Body of pancreas (tissue), 4 donors: ENCODE data around the gene TEX48. TPM values are rescaled to one million over a fixed set of nuclear protein-coding genes. Genes with fewer than 3 reads are reported as not detected.
A peak's percentile ranks its signal among the peaks of the same experiment; 100 is the strongest.

ENCODE experiments used
- ATAC-seq: fragments of 150-250 bp; one replicate; pipeline ENCODE4 v1.9.1; 2016
- DNase-seq, 4 donors: peaks; one replicate each; pipeline ENCODE4 v3.0.0-alpha.2; 2019
- H3K27ac ChIP-seq, 4 donors: fragments of 200-600 bp; sonication (generic); 1 replicate in 3 of 4; 2 replicates in 1 of 4; pipeline versions ENCODE4 v1.5.1 to v1.6.1; 2016 to 2019; ENCODE audit warnings: mild to moderate bottlenecking in 1 of 4, mixed read lengths in 1 of 4, moderate library complexity in 1 of 4
- H3K27me3 ChIP-seq, 2 donors: fragments of 200-600 bp; sonication (generic); one replicate each; pipeline ENCODE4 v1.6.0; 2016; ENCODE audit warnings: mild to moderate bottlenecking in 1 of 2
- H3K36me3 ChIP-seq, 2 donors: fragments of 200-600 bp; sonication (generic); replicated peaks in 1 of 2; 2 replicates each; pipeline ENCODE4 v1.5.1; 2016; ENCODE audit warnings: low read depth in 2 of 2; ENCODE audit not compliant: insufficient read depth in 1 of 2
- H3K4me1 ChIP-seq: fragments of 200-600 bp; sonication (generic); one replicate; pipeline ENCODE4 v1.6.0; 2016
- H3K4me3 ChIP-seq, 2 donors: fragments of 200-600 bp; sonication (generic); 1 replicate in 1 of 2; 2 replicates in 1 of 2; pipeline ENCODE4 v1.5.1; 2016 to 2019
- H3K9me3 ChIP-seq, 3 donors: fragments of 200-600 bp; sonication (generic); 1 replicate in 2 of 3; 2 replicates in 1 of 3; pipeline ENCODE4 v1.5.1; 2016
- CTCF ChIP-seq, 7 experiments: fragments of 450-650 bp in 4 of 7; fragments of 200-600 bp in 3 of 7; sonication (generic) in 3 of 7; IDR thresholded peaks; one replicate each; pipeline ENCODE4 v1.5.1; 2016 to 2019; ENCODE audit warnings: antibody characterized with exemption in 7 of 7
- POLR2A ChIP-seq, 3 donors: fragments of 450-650 bp; IDR thresholded peaks; one replicate each; pipeline ENCODE4 v1.6.1; 2016; ENCODE audit warnings: antibody characterized with exemption in 3 of 3, mild to moderate bottlenecking in 2 of 3
- WGBS, 2 donors: methylation state at CpG; one replicate each; pipeline ENCODE4 v1.1.5; 2017; 5-methylcytosine and 5-hydroxymethylcytosine counted together
- intact Hi-C: fragments of 100-400 bp; cut with DNase I; formaldehyde crosslinking; loops from one replicate; pipeline ENCODE4 v1.15.1; 2023
- total RNA-seq, 2 donors: library from RNA; depleted of rRNA; stranded (reverse); fragments of >200 nt; gene quantifications; one replicate each; pipeline ENCODE4 v1.1.0, GENCODE V29; 2016

TEX48 gene
- total RNA-seq, 2 donors from 2014 or later, result not detected

GRCh38 chr9:114621975-114622609 is 59.9 kb downstream of the TEX48 start:
- Histone ChIP-seq H3K9me3 (no peaks in the 10 kb centered on the region), H3K27ac (no peak overlapping the region), H3K4me1 (no peaks in the 10 kb centered on the region), H3K27me3 (no peaks in the 10 kb centered on the region), H3K36me3 (no peaks in the 10 kb centered on the region), H3K4me3 (no peak overlapping the region)
- ATAC-seq, result no peak
- TF ChIP-seq CTCF (IDR thresholded peaks at IDR 0.05), result no peak
- TF ChIP-seq POLR2A (IDR thresholded peaks at IDR 0.05), result no peak
- peak in 1 of 4 donors; percentile 6 for DNase-seq
- intact Hi-C loops, result no loop called here
- 71 to 85% methylated on average over 1 to 2 of the region's 2 CpGs for WGBS, 2 donors

GRCh38 chr9:114621561-114621960 is 60.4 kb downstream of the TEX48 start:
- H3K27ac ChIP-seq, result no peak overlapping the region

GRCh38 chr9:114619191-114619761 is 62.7 kb downstream of the TEX48 start:
- H3K4me3 ChIP-seq, result no peak overlapping the region
- no peak for ATAC-seq

More at GRCh38 chr9:114621561-114621960, 60.4 kb downstream of the TEX48 start:
- TF ChIP-seq CTCF (IDR thresholded peaks at IDR 0.05) (no peak), POLR2A (IDR thresholded peaks at IDR 0.05) (no peak)
- no peaks in the 10 kb centered on the region for H3K4me1 ChIP-seq
- no peak overlapping the region for H3K4me3 ChIP-seq
- intact Hi-C loops, result no loop called here
- no peaks in the 10 kb centered on the region for H3K9me3 ChIP-seq
- DNase-seq (no peak), ATAC-seq (no peak)
- H3K36me3 ChIP-seq, result no peaks in the 10 kb centered on the region
- 90 to 92% methylated on average over 7 of the region's 7 CpGs for WGBS, 2 donors
- H3K27me3 ChIP-seq, result no peaks in the 10 kb centered on the region

GRCh38 chr9:114616684-114617520 is 65.1 kb downstream of the TEX48 start:
- ATAC-seq (no peak), DNase-seq (peak; percentile 25 to 69 (median 41))
- no peaks in the 10 kb centered on the region for H3K36me3 ChIP-seq
- no peak for TF ChIP-seq CTCF (IDR thresholded peaks at IDR 0.05)
- no peak for TF ChIP-seq POLR2A (IDR thresholded peaks at IDR 0.05)
- H3K27me3 ChIP-seq, result no peaks in the 10 kb centered on the region
- H3K27ac ChIP-seq, result peak overlapping the region in 1 of 4 donors; percentile 7
- no peak overlapping the region for H3K4me3 ChIP-seq
- 55 to 60% methylated on average over 4 of the region's 4 CpGs for WGBS, 2 donors
- intact Hi-C loops, result no loop called here
- no peaks in the 10 kb centered on the region for H3K9me3 ChIP-seq
- peaks cover 12% of the 10 kb centered on the region for H3K4me1 ChIP-seq

More at GRCh38 chr9:114619191-114619761, 62.7 kb downstream of the TEX48 start:
- Histone ChIP-seq H3K27ac (peak overlapping the region in 1 of 4 donors; percentile 26), H3K4me1 (no peaks in the 10 kb centered on the region), H3K27me3 (no peaks in the 10 kb centered on the region), H3K36me3 (no peaks in the 10 kb centered on the region), H3K9me3 (no peaks in the 10 kb centered on the region)
- intact Hi-C loops, result no loop called here
- no peak for TF ChIP-seq POLR2A (IDR thresholded peaks at IDR 0.05)
- no peak for TF ChIP-seq CTCF (IDR thresholded peaks at IDR 0.05)
- WGBS, 2 donors, result 68 to 83% methylated on average over 13 of the region's 13 CpGs
- DNase-seq, result peak in 1 of 4 donors; percentile 20

Other genes with a start within 250 kb of the TEX48 start
- 10 to 100 TPM; 13.5 to 15.6 TPM for gene WHRN, start 176.7 kb downstream of the TEX48 start, total RNA-seq
- 10 to 100 TPM; 62.3 to 91.3 TPM for gene ATP6V1G1, start 94.4 kb downstream of the TEX48 start, total RNA-seq
- gene TMEM268, start 70.9 kb downstream of the TEX48 start, total RNA-seq, result 1 to 10 TPM; 4.9 to 6.5 TPM
- not detected for gene TEX53, start 24.4 kb downstream of the TEX48 start, total RNA-seq
- under 1 TPM in 1 of 2 donors, not detected in 1; 0.26 TPM for gene TNFSF15, start 123.8 kb upstream of the TEX48 start, total RNA-seq
- 1 to 10 TPM in 1 of 2 donors, not detected in 1; 1.0 TPM for gene TNFSF8, start 248.4 kb upstream of the TEX48 start, total RNA-seq